Smooth muscle cell (in vitro differentiated cells): ENCODE measurements around the gene CIDEA. TPM values are rescaled to one million over a fixed set of nuclear protein-coding genes. Genes with fewer than 3 reads are reported as not detected.

Experiments
- DNase-seq: peaks from one replicate; lab custom pipeline; 2025; ENCODE audit not compliant: unreplicated experiment; lab: John Stamatoyannopoulos, UW
- H2AFZ ChIP-seq: fragments of 200-600 bp; sonication (generic); 2 replicates; pipeline ENCODE4 v1.6.0; 2016; ENCODE audit warnings: antibody characterized with exemption, low read depth, mild to moderate bottlenecking
- H3F3A ChIP-seq: fragments of 200-600 bp; sonication (generic); 2 replicates; pipeline ENCODE4 v1.6.0; 2017; ENCODE audit warnings: antibody characterized with exemption, low read depth
- H3K27ac ChIP-seq: fragments of 200-600 bp; sonication (generic); 2 replicates; pipeline ENCODE4 v1.5.1; 2016; ENCODE audit warnings: low read depth, mild to moderate bottlenecking
- H3K27me3 ChIP-seq: fragments of 200-600 bp; sonication (generic); 2 replicates; pipeline ENCODE4 v1.6.1; 2016; ENCODE audit warnings: low read depth, mild to moderate bottlenecking
- H3K36me3 ChIP-seq: fragments of 200-600 bp; sonication (generic); 2 replicates; pipeline ENCODE4 v1.5.1; 2016; ENCODE audit warnings: low read depth
- H3K4me1 ChIP-seq: fragments of 200-600 bp; sonication (generic); 2 replicates; pipeline ENCODE4 v1.5.1; 2016; ENCODE audit warnings: low read depth
- H3K4me2 ChIP-seq: fragments of 200-600 bp; sonication (generic); 2 replicates; pipeline ENCODE4 v1.6.0; 2016; ENCODE audit warnings: mild to moderate bottlenecking
- H3K4me3 ChIP-seq: fragments of 200-600 bp; sonication (generic); 2 replicates; pipeline ENCODE4 v1.5.1; 2016; ENCODE audit warnings: mild to moderate bottlenecking
- H3K79me2 ChIP-seq: fragments of 200-600 bp; sonication (generic); 2 replicates; pipeline ENCODE4 v1.6.0; 2016; ENCODE audit warnings: low read depth, mild to moderate bottlenecking
- H3K9ac ChIP-seq: fragments of 200-600 bp; sonication (generic); 2 replicates; pipeline ENCODE4 v1.6.0; 2016; ENCODE audit warnings: low read depth
- H3K9me3 ChIP-seq: fragments of 200-600 bp; sonication (generic); replicated peaks from 2 replicates; pipeline ENCODE4 v1.5.1; 2016; ENCODE audit warnings: low read depth
- H4K20me1 ChIP-seq: fragments of 200-600 bp; sonication (generic); 2 replicates; pipeline ENCODE4 v1.6.0; 2016; ENCODE audit warnings: low read depth
- WGBS: methylation state at CpG from one replicate; pipeline ENCODE4 v1.1.7; 2016; ENCODE audit warnings: low lambda C conversion rate; 5-methylcytosine and 5-hydroxymethylcytosine counted together
- polyA plus RNA-seq: library from polyadenylated mRNA; unstranded; fragments of >200 nt; fragmentation: Nextera tagmentation; extraction: Ambion mirVana; gene quantifications from 2 replicates; pipeline ENCODE4 v1.2.1, GENCODE V29; 2016
- total RNA-seq: library from RNA; depleted of rRNA; stranded (reverse); fragments of >200 nt; gene quantifications from 2 replicates; pipeline ENCODE4 v1.2.3, GENCODE V29; 2014
- TF ChIP-seq, protein P1 (sequence below): fragments of 200-600 bp; sonication (generic); IDR thresholded peaks from 2 replicates; pipeline ENCODE4 v1.5.1; 2017; ENCODE audit warnings: borderline replicate concordance, mild to moderate bottlenecking, antibody characterized with exemption; ENCODE audit not compliant: insufficient read depth, poor library complexity, severe bottlenecking

CIDEA gene
- total and polyA plus RNA-seq, 2 experiments from 2014 or later: not detected

DNA sequence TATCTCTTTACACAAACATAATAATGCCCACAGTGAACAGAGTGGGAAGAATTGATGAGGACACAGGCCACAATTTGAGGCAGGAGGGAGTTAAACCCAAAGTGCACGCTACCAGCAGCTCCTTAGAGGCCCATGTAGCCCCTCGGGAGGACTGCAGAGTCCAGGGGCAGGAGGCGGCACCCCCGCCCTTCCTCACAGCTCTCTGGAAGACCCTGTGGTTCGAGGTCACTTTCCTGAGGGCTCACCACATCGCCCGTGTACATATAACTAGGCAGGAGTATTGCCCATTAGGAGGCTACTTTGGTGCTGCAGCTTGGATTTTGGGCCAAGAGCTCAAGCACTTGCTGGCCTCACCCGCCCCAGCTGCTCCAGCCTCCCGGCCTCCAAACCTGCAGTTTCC is 22.2 kb upstream of the CIDEA start:
- Histone ChIP-seq H3K4me1 (no peaks in the 10 kb centered on the region), H3K9me3 (no peaks in the 10 kb centered on the region), H3K4me3 (no peak overlapping the region), H3K4me2 (no peak overlapping the region), H3K27ac (no peak overlapping the region), H4K20me1 (no peaks in the 10 kb centered on the region), H3K79me2 (no peaks in the 10 kb centered on the region), H2AFZ (no peak overlapping the region), H3K27me3 (no peaks in the 10 kb centered on the region), H3K9ac (no peak overlapping the region), H3K36me3 (no peaks in the 10 kb centered on the region), H3F3A (no peaks in the 10 kb centered on the region)
- WGBS: 95% methylated on average over 9 of the region's 9 CpGs
- DNase-seq: no peak
- TF ChIP-seq, protein P1, sequence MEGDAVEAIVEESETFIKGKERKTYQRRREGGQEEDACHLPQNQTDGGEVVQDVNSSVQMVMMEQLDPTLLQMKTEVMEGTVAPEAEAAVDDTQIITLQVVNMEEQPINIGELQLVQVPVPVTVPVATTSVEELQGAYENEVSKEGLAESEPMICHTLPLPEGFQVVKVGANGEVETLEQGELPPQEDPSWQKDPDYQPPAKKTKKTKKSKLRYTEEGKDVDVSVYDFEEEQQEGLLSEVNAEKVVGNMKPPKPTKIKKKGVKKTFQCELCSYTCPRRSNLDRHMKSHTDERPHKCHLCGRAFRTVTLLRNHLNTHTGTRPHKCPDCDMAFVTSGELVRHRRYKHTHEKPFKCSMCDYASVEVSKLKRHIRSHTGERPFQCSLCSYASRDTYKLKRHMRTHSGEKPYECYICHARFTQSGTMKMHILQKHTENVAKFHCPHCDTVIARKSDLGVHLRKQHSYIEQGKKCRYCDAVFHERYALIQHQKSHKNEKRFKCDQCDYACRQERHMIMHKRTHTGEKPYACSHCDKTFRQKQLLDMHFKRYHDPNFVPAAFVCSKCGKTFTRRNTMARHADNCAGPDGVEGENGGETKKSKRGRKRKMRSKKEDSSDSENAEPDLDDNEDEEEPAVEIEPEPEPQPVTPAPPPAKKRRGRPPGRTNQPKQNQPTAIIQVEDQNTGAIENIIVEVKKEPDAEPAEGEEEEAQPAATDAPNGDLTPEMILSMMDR: no peak

DNA sequence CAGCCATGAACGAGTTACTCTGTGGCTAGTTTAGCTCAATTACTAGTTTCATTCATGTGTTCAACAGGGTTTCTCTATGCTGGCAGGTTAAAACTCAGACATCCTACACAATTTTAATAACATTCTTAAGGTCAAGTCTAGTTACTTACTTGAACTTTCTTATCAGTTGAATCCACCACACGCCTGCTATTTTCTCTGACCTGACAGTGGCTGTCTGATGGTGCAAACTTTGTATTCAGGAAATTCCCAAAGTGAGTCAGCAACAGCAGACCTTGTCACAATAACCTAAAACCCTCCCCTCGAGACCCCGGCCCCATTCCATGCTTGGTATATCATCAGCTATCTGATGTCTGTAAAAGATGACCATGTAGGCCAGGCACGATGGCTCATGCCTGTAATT is 20.8 kb upstream of the CIDEA start:
- no peaks in the 10 kb centered on the region for H4K20me1 ChIP-seq
- H2AFZ ChIP-seq: no peak overlapping the region
- H3K27ac ChIP-seq: no peak overlapping the region
- H3K36me3 ChIP-seq: no peaks in the 10 kb centered on the region
- no peaks in the 10 kb centered on the region for H3K27me3 ChIP-seq
- TF ChIP-seq, protein P1: no peak
- H3K9ac ChIP-seq: no peak overlapping the region
- WGBS: 32% methylated on average over 5 of the region's 5 CpGs
- no peaks in the 10 kb centered on the region for H3K4me1 ChIP-seq
- no peaks in the 10 kb centered on the region for H3F3A ChIP-seq
- DNase-seq: no peak
- no peak overlapping the region for H3K4me2 ChIP-seq
- H3K79me2 ChIP-seq: no peaks in the 10 kb centered on the region
- H3K4me3 ChIP-seq: no peak overlapping the region
- H3K9me3 ChIP-seq: no peaks in the 10 kb centered on the region

DNA sequence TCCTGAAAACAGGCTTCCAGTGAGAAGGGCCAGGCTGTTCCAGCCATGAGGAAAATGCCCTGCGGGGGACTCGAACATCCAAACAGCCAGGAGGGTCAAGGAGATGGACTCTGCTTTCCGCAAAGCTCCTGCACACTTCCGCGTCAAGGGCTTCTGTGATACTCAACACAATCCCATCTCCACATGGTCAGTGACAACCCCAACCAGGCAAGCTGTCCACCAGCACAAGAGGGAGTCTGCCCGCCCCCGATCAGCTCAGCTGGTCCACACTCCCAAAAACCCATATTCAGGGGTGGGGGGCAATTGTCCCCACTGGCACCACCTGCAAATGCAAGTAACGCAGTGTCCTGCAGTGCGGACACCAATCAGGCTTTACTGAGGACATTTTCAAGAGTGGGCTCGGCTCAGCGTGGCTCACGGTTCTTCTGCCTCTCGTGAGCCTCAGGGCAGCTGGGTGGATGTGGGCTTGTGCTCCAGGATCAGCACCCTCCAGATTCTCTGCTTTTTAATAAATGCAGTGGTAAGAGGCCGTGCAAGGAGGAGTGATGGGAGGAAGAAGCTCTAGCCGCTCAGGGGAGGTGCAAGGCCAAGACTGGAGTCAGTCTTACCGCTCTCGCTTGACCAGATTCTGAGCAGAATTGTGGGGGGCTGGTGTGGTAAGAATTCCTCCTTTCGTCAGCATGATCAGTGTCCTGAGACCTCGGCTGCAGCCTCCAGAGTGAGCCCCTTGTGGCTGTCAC is 19.5 kb upstream of the CIDEA start:
- Histone ChIP-seq H3K4me2 (no peak overlapping the region), H3K4me1 (no peaks in the 10 kb centered on the region), H2AFZ (no peak overlapping the region), H3K27ac (no peak overlapping the region), H3F3A (no peaks in the 10 kb centered on the region), H3K27me3 (no peaks in the 10 kb centered on the region), H3K9me3 (no peaks in the 10 kb centered on the region), H4K20me1 (no peaks in the 10 kb centered on the region), H3K79me2 (no peaks in the 10 kb centered on the region), H3K9ac (no peak overlapping the region), H3K4me3 (no peak overlapping the region), H3K36me3 (no peaks in the 10 kb centered on the region)
- TF ChIP-seq, protein P1: no peak
- 96% methylated on average over 19 of the region's 19 CpGs for WGBS
- DNase-seq: no peak

DNA sequence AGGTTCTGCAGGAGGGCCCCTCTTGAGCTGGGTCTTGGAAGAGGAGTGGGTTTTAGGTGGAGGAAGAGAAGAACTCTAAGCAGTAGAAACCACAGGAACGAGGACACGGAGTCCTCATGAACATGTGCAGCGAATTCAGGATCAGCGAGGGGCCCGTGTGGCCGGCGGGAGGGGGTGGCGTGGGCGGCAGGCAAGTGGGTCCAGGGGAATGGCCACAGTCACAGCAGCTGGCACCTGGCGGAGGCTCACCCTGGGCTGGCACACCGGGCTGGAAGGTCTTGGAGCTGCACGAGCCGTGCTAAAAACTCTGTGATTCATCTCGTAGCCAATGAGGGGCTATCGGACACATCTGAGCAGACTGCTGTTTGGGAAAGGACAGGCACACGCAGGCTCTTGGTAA is 18.0 kb upstream of the CIDEA start:
- H3K9me3 ChIP-seq: no peaks in the 10 kb centered on the region
- H3K4me1 ChIP-seq: no peaks in the 10 kb centered on the region
- H3K27ac ChIP-seq: no peak overlapping the region
- DNase-seq: no peak
- H3K9ac ChIP-seq: no peak overlapping the region
- peaks cover 7% of the 10 kb centered on the region for H3K27me3 ChIP-seq
- no peaks in the 10 kb centered on the region for H3F3A ChIP-seq
- whole genome bisulfite sequencing: 91% methylated on average over 10 of the region's 16 CpGs
- H4K20me1 ChIP-seq: no peaks in the 10 kb centered on the region
- H3K79me2 ChIP-seq: no peaks in the 10 kb centered on the region
- no peak overlapping the region for H3K4me3 ChIP-seq
- no peak overlapping the region for H2AFZ ChIP-seq
- TF ChIP-seq, protein P1: no peak
- H3K36me3 ChIP-seq: no peaks in the 10 kb centered on the region
- no peak overlapping the region for H3K4me2 ChIP-seq
